NCI-H146 treated with DMSO at 0.1 percent for 48 hours (cell line): ENCODE data around the gene SMIM5.

Experiments
- DNase-seq: peaks from one replicate; lab custom pipeline; 2025; ENCODE audit not compliant: unreplicated experiment; lab: John Stamatoyannopoulos, UW

Gene SMIM5

DNA sequence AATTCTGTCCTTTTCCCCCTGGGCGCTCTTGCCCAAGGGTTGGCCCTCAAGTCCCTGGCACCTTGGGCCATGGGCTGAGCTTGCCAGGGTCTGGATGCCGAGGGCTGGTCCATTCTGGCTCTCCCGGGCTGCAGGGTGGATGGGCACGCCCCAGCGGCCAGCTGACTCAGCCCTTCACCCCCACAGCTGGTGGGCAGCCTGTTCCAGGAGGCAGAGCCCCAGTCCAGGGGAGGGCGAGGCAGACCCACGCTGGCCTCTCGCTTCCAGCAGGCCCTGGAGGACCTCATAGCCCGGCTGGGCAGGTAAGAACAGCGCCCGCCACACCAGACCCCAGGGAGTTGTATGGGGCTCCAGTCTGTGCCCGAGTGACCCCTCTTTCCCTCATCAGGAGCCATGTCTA lies 30.6 kb upstream of the SMIM5 start:
- DNase-seq, result no peak

DNA sequence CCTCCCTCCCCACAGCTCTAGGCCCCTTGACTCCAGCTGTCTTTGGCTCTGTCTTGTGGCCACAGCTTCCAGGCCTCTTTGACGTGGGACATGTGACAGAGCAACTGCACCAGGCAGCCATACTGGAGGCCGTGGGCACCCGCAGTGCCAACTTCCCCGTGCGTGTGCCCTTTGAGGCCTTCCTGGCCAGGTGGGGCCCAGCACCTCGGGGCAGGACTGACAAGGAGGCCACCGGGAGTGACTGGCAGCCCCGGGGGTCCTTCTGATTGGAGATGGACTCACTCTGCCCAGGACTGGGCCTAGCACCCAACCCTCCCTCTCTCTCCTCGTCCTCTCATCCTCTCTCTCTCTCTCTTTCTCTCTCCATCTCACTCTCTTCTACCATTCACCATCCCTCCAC lies 30.1 kb upstream of the SMIM5 start:
- no peak for DNase-seq

DNA sequence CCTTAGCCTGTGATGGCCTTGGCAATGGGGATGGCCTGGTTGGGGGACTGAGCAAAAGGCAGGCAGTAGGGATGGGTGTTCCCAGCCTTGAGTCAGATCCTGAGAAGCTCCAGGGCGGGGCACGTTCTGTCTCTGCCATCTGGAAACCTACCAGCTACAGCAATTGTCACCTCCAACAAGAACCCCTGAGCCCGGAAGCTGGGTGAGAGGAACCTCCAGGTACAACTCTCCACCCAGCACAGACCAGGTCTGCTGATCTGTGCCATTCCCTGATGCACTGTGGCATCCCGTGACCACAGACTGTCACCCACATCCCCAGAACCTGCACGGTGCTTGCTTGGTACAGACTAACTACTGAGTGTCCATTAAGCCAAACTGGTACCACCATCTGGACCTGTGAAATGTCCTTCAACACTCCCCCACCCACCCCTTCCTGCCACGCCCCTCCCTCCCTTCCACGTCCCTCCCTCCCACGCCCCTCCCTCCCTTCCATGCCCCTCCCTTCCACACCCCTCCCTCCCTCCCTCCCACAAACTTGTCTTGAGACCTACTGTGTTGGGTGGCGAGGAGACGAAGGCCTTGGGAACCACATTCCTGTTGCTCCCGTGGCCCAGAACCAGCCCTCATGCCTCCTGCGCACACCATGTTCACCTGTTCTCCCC lies 29.1 kb upstream of the SMIM5 start:
- DNase-seq, result no peak

DNA sequence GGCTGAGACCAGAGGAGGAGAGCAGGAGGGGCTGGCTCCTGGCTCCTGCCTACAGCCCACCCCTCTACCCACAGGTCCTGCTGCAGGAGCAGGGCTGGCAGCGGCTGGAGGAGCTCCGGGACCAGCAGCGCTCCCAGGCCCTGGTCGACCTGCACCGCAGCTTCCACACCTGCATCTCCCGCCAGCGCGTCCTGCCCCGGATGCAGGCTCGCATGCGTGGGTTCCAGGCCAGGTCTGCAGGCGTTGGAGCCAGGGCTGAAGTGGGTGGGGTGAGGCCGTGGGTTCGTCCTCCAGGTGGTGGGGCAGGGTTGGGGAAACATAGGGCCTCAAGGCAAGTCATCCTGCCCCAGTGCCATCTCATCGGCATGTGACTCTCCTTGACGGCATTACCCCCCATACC lies 27.4 kb upstream of the SMIM5 start:
- DNase-seq, result no peak

DNA sequence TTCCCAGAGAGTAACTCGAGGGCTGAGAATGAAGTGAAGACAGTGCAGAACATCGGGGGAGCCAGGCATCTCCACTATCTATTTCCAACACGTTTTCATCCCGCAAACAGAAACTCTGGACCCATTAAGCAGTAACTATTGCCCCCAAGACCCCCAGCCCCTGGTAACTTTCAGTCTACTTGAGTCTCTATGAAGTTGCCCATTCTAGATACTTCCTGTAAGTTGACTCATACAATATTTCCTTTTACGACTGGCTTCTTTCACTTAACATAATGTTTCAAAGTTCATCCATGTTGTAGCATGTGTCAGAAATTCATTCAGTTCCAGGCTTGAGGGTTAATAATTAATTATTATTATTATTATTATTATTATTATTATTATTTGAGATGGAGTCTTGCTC lies 26.1 kb upstream of the SMIM5 start:
- no peak for DNase-seq

DNA sequence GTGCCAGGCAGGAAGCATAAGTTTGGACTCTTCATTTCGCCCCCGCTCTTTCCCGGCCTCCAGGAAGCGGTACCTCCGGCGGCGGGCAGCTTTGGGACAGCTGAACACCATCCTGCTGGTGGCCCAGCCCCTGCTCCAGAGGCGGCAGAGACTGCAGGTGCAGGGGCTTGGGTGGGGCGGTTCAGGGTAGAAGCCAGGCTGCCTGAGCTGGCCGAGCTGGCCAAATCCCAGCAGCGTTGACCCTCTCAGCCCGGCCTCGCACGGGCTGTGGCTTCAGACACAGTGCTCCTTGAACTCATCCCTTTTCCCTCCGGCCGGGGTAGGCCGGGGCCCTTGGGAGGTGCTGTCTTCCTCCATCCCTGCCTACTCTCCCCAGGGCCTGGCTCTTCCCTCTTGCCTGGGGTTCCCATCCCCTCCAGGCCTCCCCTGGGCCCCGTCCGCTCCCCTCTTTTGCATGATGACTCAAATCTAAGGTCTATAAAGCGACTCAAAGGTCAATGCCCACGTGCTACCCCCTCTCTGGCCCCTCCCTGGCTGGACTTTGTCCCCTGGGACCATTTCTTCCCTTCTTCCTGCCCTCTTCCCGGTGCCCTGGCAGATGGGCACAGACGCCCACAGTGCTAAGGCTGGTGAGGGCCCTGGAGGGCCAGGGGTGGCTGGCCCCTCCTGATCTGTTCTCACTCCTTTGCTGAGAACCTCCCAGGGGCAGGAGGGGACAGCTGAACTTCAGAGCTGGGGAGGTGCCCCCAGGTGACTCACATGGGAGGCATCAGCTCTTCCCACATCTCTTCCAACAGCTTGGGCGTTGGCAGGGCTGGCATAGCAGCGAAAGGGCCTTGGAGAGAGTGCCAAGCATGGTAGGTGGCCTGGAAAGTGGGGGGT lies 22.9 kb upstream of the SMIM5 start:
- no peak for DNase-seq

DNA sequence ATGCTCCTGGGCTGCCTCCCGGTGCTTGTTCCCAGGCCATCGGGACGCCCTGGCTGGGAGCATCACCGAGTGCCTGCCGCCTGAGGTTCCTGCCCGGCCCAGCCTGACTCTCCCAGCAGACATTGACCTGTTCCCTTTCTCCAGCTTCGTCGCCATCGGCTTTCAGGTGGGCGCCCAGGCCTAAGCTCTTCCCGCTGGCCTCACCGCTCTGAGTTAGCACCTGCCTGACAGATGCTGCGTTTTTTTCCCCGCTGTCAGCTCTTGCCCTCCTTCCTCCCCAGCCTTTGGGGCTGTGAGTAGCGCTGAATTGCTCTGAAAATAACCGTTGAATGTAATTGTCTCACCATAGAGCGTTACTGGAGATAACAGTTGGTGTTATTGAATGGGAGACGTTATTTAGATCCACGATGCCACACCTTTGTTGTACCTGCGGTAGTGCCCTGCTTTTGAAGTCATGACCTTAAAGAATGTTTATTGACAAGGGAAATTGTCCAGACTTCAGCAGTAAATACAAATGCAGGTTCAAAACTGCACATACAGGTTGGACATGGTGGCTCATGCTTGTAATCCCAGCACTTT lies 21.3 kb upstream of the SMIM5 start:
- no peak for DNase-seq

DNA sequence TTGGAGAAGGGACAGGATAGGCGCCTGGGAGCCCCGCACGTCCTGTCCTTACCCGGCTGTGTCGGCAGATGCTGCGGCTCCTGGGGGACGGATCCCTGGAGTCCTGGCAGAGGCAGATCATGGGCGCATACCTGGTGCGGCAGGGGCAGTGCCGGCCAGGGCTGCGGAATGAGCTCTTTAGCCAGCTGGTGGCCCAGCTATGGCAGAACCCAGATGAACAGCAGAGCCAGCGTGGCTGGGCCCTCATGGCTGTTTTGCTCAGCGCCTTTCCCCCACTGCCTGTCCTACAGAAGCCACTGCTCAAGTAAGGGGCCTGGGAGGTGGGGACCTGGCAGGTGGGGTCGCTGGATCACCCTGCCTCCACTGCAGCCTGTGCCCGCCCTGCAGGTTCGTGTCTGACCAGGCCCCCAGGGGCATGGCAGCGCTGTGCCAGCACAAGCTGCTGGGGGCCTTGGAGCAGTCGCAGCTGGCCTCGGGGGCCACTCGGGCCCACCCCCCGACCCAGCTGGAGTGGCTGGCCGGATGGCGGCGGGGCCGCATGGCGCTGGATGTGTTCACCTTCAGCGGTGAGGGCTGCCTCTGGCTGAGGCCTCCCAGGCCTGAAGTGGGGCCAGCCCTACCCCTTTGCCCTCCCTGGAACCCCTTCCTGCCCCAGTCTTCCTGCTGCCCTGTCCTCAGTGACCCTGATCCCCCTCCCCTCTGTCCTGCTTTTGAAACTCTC lies 20.2 kb upstream of the SMIM5 start:
- DNase-seq, result no peak

DNA sequence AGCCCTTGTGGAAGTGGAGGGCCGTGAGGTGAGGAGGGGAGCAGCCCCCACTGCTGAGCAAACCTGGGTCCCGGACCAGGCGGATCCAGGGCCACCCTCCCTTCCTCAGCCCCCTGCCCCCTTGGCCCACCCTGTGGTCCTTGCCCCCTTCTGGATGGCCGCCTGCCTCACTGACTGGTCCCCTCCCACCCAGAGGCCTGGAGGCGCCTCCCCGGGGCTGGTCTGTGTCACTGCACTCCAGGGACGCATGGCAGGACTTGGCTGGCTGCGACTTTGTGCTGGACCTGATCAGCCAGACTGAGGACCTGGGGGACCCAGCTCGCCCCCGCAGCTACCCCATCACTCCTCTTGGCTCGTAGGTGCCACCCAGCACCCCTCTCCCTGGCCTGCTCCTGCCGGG lies 19.2 kb upstream of the SMIM5 start:
- DNase-seq, result no peak

DNA sequence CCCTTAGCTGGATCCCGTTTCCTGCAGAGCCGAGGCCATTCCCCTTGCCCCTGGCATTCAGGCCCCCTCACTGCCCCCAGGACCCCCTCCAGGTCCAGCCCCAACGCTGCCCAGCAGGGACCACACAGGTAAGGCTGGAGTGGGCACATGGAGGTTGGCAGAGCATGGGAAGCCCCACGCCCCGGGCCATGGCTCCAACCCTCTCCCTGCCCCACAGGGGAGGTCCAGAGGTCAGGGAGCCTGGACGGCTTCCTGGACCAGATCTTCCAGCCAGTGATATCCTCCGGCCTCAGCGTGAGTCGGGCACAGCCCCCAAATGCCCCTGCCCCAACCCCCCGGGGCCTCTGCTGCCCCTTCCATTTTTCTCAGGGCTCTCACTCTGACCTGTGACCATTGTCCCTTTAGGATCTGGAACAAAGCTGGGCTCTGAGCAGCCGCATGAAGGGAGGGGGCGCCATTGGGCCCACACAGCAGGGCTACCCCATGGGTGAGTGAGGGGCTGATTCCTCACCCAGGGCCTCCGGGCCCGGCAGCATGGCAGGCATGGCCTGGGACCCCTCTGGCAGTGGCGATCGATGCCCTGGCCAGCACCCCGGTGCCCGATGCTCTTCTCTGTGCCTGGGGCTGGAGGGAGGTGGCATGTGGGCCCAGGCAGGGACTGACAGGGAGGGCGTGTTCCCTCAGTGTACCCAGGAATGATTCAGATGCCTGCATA lies 18.5 kb upstream of the SMIM5 start:
- no peak for DNase-seq

DNA sequence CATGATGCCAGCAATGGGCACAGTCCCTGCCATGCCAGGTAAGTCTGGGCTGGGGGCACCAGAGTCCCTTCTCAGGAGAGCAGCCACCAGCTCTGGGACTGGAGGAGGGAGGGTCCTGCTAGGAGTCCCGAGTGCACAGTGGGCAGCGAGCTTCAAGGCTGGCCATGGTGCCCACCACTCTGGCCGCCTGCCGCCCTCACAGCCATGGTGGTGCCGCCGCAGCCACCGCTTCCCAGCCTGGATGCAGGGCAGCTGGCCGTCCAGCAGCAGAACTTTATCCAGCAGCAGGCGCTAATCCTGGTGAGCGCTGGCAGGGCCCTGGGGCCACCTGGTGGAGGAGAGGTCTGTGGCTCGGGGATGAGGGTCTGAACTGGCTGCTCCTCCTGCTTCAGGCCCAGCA lies 17.9 kb upstream of the SMIM5 start:
- no peak for DNase-seq

DNA sequence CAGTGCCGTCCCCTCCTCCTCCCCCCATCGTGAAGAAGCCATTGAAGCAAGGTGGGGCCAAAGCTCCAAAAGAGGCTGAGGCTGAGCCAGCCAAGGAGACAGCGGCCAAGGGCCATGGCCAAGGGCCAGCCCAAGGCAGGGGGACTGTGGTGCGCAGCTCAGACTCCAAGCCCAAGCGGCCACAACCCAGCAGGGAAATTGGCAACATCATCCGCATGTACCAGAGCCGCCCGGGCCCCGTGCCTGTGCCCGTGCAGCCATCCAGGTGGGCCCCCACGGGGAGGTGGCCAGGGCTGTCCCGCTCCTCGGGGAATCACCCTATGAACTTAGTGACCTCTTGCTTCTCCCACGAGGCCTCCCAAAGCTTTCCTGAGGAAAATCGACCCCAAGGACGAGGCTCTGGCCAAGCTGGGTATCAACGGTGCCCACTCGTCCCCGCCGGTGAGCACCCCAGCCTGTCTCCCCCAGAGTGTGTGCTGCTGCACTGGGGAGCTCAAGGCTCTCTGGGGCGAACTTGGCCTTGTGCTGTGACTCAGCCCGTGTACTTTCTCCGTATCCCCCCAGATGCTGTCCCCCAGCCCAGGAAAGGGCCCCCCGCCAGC lies 16.6 kb upstream of the SMIM5 start:
- DNase-seq, result no peak

DNA sequence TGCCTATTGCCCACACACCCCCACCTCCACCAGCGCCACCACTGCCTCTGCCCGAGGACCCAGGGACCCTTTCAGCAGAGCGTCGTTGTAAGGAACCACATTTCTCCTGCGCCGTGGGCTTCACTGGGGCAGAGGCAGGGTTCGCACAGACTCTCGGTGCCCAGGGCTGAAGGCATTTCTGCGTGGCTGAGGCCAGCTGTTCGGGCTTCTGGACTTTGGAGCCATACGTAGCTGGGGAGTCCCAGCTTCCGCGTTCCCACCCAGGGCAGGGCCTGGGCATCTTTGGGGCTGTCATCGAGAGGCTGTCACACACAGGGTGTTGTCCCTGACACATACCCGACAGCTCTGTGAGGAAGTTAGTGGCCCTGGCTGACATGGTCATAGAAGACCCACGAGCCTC lies 16.0 kb upstream of the SMIM5 start:
- no peak for DNase-seq

DNA sequence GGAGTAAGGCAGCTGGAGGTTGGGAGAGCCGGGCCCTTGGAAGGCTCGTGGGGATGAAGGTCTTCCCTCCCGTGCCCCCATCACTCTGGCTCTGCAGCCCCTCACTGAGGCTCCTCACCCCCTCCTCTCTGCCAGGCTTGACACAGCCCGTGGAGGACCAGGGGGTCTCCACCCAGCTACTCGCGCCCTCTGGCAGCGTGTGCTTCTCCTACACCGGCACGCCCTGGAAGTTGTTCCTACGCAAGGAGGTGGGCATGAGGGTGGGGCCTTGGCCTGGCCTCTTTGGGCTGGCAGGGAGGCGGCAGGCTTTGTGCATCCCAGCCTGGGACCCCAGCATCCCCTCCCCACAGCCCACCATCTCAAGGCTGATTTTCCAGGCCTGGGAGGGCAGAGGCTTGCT lies 15.6 kb upstream of the SMIM5 start:
- DNase-seq, result no peak

DNA sequence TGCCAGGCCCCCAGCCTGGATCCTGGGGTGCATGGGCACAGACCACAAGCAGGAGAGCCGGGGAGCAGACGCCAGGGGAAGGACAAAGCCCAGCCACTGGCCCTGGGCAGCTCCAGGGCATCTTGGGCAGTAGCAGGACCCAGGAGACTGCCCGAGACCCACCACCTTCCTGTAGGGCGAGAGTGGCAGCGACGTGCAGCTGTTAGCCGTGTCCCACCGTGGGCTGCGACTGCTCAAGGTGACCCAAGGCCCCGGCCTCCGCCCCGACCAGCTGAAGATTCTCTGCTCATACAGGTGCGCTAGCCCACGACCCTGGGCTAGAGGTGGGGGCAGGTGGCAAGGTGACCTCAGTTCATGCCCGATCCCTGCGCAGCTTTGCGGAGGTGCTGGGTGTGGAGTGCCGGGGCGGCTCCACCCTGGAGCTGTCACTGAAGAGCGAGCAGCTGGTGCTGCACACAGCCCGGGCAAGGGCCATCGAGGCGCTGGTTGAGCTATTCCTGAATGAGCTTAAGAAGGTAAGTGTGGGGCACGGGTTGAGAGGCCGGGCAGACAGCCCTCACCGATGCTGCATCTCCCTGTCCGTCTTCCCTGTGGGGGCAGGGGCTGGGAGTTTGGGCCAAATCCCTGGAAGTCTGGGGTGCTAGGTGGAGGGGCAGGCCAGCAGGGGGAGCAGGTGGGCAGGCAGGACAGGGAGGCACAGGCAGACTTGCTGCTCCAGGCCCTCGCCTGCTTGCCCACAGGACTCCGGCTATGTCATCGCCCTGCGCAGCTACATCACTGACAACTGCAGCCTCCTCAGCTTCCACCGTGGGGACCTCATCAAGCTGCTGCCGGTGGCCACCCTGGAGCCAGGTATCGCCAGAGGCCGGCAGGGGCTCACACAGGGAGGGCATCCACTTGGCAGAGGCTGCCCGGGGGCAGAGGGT lies 13.5 kb upstream of the SMIM5 start:
- DNase-seq, result peak; percentile 33

DNA sequence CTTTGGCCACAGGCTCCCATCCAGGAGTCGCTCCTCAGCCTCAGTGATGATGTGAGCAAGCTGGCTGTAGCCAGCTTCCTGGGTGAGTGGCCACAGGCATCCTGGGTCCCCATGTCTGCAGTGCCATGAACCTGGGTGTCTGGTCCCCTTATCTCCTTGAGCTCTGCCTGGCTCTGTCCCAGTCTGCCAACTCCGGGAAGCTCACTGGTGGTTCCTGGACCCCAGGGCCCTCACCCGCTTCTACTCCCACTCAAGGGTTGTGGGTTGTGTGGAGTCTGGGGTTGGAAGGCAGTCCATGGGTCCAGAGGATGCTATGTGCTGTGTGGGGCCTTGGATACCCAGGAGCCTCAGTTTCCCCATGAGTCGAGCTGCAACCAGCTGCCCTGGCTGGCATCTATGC lies 11.7 kb upstream of the SMIM5 start:
- DNase-seq, result no peak

DNA sequence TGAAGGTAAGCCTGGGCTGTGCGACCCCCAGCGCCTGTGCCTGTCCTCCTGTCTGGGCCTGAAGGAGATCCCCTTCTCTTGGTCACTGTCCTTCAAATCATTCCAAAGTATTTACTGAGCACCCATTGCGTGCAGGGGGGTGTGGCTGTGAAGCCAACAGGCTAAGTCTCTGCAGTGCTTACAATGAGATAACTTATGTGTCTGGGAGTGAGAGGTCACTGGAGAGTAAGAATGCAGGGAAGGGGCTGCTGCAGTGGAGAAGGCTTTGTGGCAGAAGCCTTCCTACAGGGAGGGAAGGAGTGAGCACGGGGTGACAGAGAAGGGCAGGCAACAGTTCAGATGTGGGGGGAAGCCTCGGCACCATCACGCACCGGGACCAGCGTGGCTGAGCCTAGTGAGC lies 11.2 kb upstream of the SMIM5 start:
- no peak for DNase-seq

DNA sequence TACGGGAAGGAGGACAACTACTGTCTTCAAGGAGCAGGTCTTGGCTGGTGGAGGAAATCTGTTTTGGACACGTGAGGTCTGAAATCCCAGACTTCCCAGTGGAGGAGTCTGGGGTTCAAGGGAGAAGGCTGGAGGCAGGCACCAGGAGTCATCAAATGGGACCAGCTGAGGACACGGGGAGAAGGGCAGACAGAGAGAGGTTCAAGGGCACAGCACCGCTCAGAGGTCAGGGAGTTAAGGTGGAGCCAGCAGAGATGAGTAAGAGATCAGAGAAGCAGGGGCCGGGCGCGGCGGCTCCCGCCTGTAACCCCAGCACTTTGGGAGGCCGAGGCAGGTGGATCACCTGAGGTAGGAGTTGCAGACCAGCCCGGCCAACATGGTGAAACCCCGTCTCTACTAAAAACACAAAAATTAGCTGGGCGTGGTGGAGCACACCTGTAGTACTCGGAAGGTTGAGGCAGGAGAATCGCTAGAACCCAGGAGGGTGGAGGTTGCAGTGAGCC lies 10.4 kb upstream of the SMIM5 start:
- DNase-seq, result no peak

DNA sequence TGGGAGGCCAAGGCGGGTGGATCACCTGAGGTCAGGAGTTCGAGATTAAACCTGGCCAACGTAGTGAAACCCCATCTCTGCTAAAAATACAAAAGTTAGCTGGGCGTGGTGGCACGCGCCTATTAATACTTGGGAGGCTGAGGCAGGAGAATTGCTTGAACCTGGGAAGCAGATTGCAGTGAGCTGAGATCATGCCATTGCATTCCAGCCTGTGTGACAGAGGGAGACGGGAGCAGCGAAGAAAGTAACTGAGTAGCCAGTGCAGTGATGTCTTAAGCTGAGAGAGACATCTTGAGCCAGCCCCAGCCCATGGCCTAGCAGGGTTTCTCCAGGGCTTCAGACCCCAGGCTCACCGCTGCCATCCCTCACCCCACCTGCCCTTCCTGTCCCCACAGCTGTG lies 9.8 kb upstream of the SMIM5 start:
- no peak for DNase-seq
